NB4 (cell line): ENCODE results near the gene BPIFB3.

Source experiments
- DNase-seq: peaks from one replicate; pipeline ENCODE4 v3.0.0; 2010; ENCODE audit warnings: low read depth
- H3K4me3 ChIP-seq: one replicate; pipeline ENCODE4 v1.5.1; 2011; ENCODE audit warnings: mild to moderate bottlenecking, low read depth, low read length, moderate library complexity
- CTCF ChIP-seq: IDR thresholded peaks from one replicate; pipeline ENCODE4 v1.5.1; 2012; ENCODE audit warnings: low read depth, low read length
- MYC ChIP-seq: IDR thresholded peaks from 2 replicates; pipeline ENCODE4 v1.6.1; 2011; ENCODE audit warnings: low read depth, low read length
- POLR2A ChIP-seq: IDR thresholded peaks from 2 replicates; pipeline ENCODE4 v1.6.1; 2011; ENCODE audit warnings: mild to moderate bottlenecking; ENCODE audit not compliant: insufficient read length; ENCODE audit errors: extremely low read depth
- TF ChIP-seq, protein P1 (sequence below): IDR thresholded peaks from 2 replicates; pipeline ENCODE4 v1.6.1; 2011; ENCODE audit warnings: low read depth, low read length

Gene BPIFB3

GRCh38 chr20:33034115-33034514 is 19.6 kb upstream of the BPIFB3 start:
- DNase-seq = no peak
- TF ChIP-seq POLR2A (no peak), CTCF (no peak), MYC (no peak)
- TF ChIP-seq, protein P1, sequence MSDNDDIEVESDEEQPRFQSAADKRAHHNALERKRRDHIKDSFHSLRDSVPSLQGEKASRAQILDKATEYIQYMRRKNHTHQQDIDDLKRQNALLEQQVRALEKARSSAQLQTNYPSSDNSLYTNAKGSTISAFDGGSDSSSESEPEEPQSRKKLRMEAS = no peak

GRCh38 chr20:33034901-33035492 is 18.7 kb upstream of the BPIFB3 start:
- TF ChIP-seq CTCF (no peak), MYC (no peak), POLR2A (no peak)
- TF ChIP-seq, protein P1 = no peak
- no peak for DNase-seq
- H3K4me3 ChIP-seq = no peak overlapping the region

More at GRCh38 chr20:33034115-33034514, 19.6 kb upstream of the BPIFB3 start:
- H3K4me3 ChIP-seq = no peak overlapping the region

DNA sequence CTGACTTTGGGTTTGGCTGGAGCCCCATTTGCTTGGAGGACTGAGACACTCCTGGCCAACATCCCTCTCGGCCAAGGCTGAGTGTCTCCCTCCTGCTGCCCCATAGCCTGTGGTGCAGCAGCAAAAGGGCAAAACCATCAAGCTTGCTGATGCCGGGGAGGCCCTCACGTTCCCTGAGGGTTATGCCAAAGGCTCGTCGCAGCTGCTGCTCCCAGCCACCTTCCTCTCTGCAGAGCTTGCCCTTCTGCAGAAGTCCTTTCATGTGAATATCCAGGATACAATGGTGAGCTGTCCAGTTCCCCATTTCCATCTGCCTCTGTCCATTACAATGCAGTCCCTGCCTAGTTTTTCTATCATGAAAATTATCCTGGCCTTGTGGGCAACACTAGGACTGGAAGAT is 16.2 kb upstream of the BPIFB3 start:
- H3K4me3 ChIP-seq = no peak overlapping the region
- TF ChIP-seq CTCF = no peak
- no peak for TF ChIP-seq MYC
- no peak for TF ChIP-seq POLR2A
- TF ChIP-seq, protein P1 = no peak
- no peak for DNase-seq

GRCh38 chr20:33038243-33038642 is 15.5 kb upstream of the BPIFB3 start:
- TF ChIP-seq POLR2A (no peak), MYC (no peak), CTCF (no peak)
- TF ChIP-seq, protein P1 = no peak
- DNase-seq = no peak
- no peak overlapping the region for H3K4me3 ChIP-seq

DNA sequence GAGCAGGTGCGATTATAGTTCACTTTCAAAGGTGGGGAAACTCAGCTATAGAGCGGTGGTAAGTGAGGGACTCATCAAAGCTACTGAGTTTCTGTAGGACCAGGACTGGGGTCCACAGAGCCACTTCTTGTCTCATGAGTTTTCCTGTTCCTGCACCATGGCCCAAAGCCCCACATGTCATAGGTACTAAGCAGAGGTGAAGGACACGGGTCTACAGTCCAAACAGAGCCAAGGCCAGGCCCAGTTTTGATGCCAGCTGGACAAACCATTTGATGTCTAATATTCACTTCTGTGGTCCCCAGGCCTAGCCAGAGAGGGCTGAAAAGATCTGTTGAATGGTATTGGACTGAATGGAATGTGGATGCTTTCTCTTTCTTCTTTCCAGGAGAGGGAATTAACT is 11.3 kb upstream of the BPIFB3 start:
- H3K4me3 ChIP-seq = no peak overlapping the region
- no peak for TF ChIP-seq MYC
- no peak for TF ChIP-seq POLR2A
- TF ChIP-seq, protein P1 = no peak
- TF ChIP-seq CTCF = no peak
- no peak for DNase-seq
